ENCODE data around the gene TGFB1I1. TPM values are rescaled to one million over a fixed set of nuclear protein-coding genes. Genes with fewer than 3 reads are reported as not detected.
"Not testable (repeated sequence)": the region's sequence is repeated elsewhere in the genome, so short reads cannot be mapped to it uniquely, and the experiment has no call there.

Gene TGFB1I1
- total RNA-seq, 1 donor from 2014 or later = 116 TPM

GRCh38 chr16:31501966-31502348 lies 30.0 kb downstream of the TGFB1I1 start:
- DNase-seq (ENCODE audit: low read depth) = no peak

GRCh38 chr16:31502981-31503380 lies 31.0 kb downstream of the TGFB1I1 start:
- H3K27me3 ChIP-seq (ENCODE audit: control insufficient read depth, insufficient read depth, low read length) = no peaks in the 10 kb centered on the region
- H3K4me3 ChIP-seq (ENCODE audit: low read depth, low read length) = no peak overlapping the region
- no peak for TF ChIP-seq CTCF (IDR thresholded peaks at IDR 0.05; ENCODE audit: insufficient read depth, low read length, poor library complexity, severe bottlenecking)
- DNase-seq (ENCODE audit: low read depth) = no peak
- no peaks in the 10 kb centered on the region for H3K36me3 ChIP-seq (ENCODE audit: control insufficient read depth, insufficient read depth, low read length)

More at GRCh38 chr16:31501966-31502348, 30.0 kb downstream of the TGFB1I1 start:
- Histone ChIP-seq H3K36me3 (ENCODE audit: control insufficient read depth, insufficient read depth, low read length) (no peaks in the 10 kb centered on the region), H3K4me3 (ENCODE audit: low read depth, low read length) (no peak overlapping the region), H3K27me3 (ENCODE audit: control insufficient read depth, insufficient read depth, low read length) (no peaks in the 10 kb centered on the region)
- no peak for TF ChIP-seq CTCF (IDR thresholded peaks at IDR 0.05; ENCODE audit: insufficient read depth, low read length, poor library complexity, severe bottlenecking)

GRCh38 chr16:31503555-31503954 lies 31.6 kb downstream of the TGFB1I1 start:
- not testable (repeated sequence) for H3K4me3 ChIP-seq (ENCODE audit: low read depth, low read length); DNase-seq (ENCODE audit: low read depth); H3K27me3 ChIP-seq (ENCODE audit: control insufficient read depth, insufficient read depth, low read length); H3K36me3 ChIP-seq (ENCODE audit: control insufficient read depth, insufficient read depth, low read length)

GRCh38 chr16:31504159-31504558 lies 32.2 kb downstream of the TGFB1I1 start:
- H3K27me3 ChIP-seq (ENCODE audit: control insufficient read depth, insufficient read depth, low read length) = no peaks in the 10 kb centered on the region
- no peak for TF ChIP-seq CTCF (IDR thresholded peaks at IDR 0.05; ENCODE audit: insufficient read depth, low read length, poor library complexity, severe bottlenecking)
- H3K36me3 ChIP-seq (ENCODE audit: control insufficient read depth, insufficient read depth, low read length) = no peaks in the 10 kb centered on the region
- no peak for DNase-seq (ENCODE audit: low read depth)
- no peak overlapping the region for H3K4me3 ChIP-seq (ENCODE audit: low read depth, low read length)

GRCh38 chr16:31505483-31505882 lies 33.5 kb downstream of the TGFB1I1 start:
- no peaks in the 10 kb centered on the region for H3K27me3 ChIP-seq (ENCODE audit: control insufficient read depth, insufficient read depth, low read length)
- no peaks in the 10 kb centered on the region for H3K36me3 ChIP-seq (ENCODE audit: control insufficient read depth, insufficient read depth, low read length)
- H3K4me3 ChIP-seq (ENCODE audit: low read depth, low read length) = no peak overlapping the region
- DNase-seq (ENCODE audit: low read depth) = no peak
- no peak for TF ChIP-seq CTCF (IDR thresholded peaks at IDR 0.05; ENCODE audit: insufficient read depth, low read length, poor library complexity, severe bottlenecking)

GRCh38 chr16:31507617-31507928 lies 35.6 kb downstream of the TGFB1I1 start:
- Histone ChIP-seq H3K36me3 (ENCODE audit: control insufficient read depth, insufficient read depth, low read length) (no peaks in the 10 kb centered on the region), H3K4me3 (ENCODE audit: low read depth, low read length) (peak overlapping the region; percentile 98), H3K27me3 (ENCODE audit: control insufficient read depth, insufficient read depth, low read length) (no peaks in the 10 kb centered on the region)
- no peak for TF ChIP-seq CTCF (IDR thresholded peaks at IDR 0.05; ENCODE audit: insufficient read depth, low read length, poor library complexity, severe bottlenecking)
- DNase-seq (ENCODE audit: low read depth) = no peak

Measured in kidney epithelial cell (primary cell).